HG02840 (cell line): ENCODE data around the gene SUSD3.

Experiments used
- ATAC-seq: cut with Tn5 transposase; IDR thresholded peaks from one replicate; pipeline ENCODE4 v1.9.1; 2021; ENCODE audit warnings: mild to moderate bottlenecking, moderate library complexity, moderate number of reproducible peaks; ENCODE audit not compliant: unreplicated experiment, low FRiP score

The SUSD3 gene

DNA sequence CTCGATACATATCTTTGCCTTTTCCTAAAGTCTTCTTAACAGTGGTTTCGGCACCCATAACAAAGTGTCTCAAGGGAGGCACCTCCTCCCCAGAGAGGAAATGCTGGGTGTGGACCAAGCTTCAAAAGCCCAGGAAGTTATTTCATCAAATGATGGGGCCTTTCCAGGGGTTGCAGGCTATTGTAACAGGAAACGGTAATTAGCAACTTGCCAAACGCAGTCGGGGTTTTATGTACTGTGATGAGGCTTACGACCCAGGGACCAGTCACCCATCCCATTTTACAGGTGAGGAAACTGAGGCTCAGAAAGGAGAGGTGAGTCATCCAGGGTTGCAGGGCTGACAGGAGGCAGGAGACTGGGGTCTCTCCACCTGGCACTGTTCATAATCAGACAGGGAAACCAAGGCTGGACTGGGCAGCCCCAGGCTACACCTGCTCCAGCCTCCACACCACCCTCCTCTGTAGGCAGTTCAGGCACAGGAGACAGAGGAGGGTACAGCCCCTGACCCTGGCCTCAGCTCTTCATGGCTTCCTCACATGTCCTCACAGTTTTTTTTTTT, 30.0 kb upstream of the SUSD3 start:
- ATAC-seq: no peak

- no peak for ATAC-seq
These were observed 27.6 kb upstream of the SUSD3 start for GRCh38 chr9:93030642-93031628.

DNA sequence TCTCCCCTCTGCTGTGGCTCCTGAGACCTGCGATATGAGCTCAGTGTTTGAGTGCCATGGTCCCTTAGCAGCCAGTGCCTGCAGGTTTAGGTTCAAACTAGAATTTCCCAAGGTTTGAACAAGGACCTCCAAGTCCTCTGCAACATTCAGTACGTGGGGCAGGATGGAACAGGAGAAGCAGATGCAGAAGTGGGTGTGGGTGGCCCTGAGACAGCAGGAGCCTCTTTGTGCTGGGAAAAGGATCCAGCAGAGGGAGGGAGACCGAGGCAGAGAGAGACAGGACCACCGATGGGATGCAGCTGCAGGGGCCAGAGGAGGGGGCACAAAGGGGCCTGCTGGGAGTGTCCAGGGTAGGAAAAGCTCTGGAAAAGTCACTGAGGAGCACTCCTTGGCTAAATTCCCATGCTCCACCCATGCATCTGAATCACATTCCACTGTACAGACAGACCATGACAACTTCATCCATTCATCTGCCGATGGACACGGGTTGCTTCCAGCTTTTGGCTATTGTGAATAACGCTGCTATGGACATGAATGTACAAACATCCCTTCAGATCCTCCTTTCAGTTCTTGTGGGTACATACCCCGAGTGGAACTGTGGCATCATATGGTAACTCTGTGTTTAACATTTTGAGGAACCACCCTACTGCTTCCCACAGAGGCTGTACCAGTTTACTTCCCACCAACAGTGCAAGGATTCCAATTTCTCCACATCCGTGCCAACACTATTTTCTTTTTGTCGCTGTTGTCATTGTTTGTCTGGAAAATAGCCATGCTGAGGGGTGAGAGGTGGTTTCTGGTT, 26.7 kb upstream of the SUSD3 start:
- ATAC-seq: no peak

DNA sequence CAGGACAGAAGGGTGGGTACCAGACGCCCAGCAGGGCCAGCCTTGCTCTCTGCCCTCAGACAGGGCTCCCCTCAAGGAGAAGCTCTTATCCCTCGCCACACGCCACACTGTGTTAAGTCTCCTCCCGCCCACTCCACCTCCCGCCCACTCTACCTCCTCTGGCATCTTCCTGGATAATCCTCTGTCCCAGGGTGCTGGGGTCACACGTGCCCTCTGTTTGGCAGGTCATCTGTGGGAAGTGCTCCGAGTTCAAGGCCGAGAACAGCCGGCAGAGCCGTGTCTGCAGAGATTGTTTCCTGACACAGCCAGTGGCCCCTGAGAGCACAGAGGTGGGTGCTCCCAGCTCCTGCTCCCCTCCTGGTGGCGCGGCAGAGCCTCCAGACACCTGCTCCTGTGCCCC, 26.0 kb upstream of the SUSD3 start:
- ATAC-seq: no peak

- no peak for ATAC-seq
These were observed 25.0 kb upstream of the SUSD3 start for GRCh38 chr9:93033531-93033930.

DNA sequence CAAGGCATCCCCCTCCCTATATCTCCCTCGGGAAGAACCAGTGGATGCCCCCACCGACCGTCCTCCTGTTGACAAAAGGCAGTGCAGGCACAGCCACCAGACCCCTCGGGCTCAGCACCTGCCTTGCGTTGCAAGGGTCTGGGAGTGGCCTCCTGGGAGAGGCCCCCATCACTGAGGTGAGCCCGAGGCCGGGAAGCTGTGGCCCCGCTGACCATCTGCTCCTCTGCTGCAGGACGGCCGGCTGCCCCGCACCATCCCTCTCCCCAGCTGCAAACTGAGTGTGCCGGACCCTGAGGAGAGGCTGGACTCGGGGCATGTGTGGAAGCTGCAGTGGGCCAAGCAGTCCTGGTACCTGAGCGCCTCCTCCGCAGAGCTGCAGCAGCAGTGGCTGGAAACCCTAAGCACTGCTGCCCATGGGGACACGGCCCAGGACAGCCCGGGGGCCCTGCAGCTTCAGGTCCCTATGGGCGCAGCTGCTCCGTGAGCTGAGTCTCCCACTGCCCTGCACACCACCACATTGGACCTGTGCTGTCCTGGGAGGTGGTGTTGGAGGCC, 23.3 kb upstream of the SUSD3 start:
- no peak for ATAC-seq

DNA sequence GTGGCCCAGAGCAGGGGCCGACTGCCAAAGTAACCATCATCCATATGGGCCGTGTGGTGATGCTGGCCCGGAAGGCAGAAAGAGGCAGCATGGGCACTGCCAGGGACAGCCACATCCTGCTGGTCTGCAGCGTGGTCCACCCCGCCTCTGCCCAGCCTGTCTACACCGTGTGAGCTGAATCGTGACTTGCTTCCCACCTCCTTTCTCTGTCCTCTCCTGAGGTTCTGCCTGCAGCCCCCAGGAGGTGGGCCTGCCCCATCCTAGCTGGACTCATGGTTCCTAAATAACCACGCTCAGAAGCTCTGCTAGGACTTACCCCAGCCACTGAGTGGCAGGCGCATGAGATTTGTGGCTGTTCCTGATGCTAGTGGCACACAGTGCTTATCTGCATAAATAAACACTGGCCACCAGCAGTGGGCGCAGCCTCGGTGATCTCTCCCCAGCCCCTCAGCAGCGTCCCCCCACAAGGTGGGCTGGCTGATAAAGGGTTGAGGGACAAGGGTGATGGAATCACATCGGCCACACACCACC, 22.6 kb upstream of the SUSD3 start:
- ATAC-seq: no peak

DNA sequence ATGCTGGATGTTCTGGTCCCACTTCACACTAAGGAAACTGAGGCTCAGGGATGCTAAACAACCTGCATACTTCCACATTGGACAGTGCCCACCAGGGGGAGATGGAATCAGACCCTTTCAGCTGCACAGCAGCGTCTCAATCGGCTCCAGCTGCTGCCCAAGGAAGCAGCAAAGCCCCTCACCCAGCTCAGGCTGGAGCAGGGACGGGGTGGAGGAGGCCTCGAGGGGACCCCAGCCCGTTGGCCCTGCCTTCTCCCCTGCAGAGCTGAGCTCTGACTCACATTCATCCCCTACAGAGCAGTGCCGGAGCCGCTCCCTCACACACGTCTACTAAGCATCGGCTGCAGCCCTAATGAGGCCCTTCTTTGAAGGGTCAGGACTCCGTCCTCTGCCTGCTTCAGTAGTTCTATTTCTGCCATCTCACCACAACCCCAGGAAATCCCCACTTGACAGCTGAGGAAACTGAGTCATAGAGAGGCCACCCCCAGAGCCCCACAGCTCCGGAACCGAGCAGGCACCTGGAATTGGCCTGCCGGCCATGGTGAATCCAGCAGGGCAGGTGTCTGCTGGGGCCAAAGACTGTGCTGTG, 21.5 kb upstream of the SUSD3 start:
- no peak for ATAC-seq

- ATAC-seq: no peak
These were observed 21.0 kb upstream of the SUSD3 start for GRCh38 chr9:93037476-93037971.

DNA sequence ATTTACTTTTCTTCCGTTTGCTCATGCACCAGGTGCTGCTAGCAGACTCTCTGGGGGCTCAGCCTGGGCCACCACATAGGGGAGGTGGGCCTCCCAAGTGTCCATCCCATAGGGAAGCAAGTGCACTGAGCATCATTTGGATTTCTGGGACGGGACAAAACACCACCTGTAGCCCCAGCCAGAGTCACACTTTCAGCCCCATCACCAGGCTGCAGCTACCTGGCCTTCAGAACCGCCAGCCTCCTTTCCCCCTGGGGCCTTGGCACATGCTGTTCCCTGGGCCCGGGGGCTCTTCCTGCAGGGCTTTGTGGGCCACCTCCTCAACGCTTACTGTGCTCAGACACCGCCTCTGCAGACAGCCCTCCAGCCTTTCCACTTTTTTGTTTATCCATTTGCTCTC, 19.6 kb upstream of the SUSD3 start:
- ATAC-seq: no peak

GRCh38 chr9:93039456-93039855, 19.0 kb upstream of the SUSD3 start:
- ATAC-seq: no peak

GRCh38 chr9:93039976-93040375, 18.5 kb upstream of the SUSD3 start:
- ATAC-seq: no peak

- ATAC-seq: no peak
These were observed 18.1 kb upstream of the SUSD3 start for GRCh38 chr9:93040409-93040808.

DNA sequence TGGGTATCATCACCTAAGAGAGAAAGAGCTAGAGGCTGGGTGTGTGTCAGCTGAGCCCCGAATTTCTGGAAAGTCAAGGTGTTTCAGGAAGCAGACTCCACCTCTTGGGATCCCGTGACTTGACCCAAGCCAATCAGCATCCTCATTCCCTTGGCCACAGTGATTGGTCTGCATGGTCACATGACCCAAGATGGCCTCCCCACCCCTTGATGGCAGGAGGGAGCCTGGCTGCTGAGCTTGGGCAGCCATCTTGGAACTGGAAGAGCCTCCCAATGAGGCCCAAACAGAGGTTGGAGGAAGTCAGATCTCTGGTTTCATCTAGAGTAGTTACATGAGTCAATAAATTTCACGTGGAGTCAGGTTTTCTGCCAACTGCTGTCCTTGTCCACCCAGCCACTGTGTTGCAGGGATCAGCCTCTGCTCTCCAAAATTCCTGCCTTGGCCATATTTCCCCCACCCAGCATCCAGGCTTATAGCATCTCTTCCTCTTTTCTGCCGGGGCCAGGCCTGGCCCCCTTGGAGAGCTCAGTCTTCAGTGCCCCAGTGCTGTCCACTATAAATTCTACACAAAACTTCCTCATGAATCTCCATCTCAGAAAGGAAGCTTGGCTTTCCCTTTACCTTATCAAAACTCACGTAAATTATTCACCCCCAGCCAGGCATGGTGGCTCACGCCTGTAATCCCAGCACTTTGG, 17.2 kb upstream of the SUSD3 start:
- no peak for ATAC-seq

DNA sequence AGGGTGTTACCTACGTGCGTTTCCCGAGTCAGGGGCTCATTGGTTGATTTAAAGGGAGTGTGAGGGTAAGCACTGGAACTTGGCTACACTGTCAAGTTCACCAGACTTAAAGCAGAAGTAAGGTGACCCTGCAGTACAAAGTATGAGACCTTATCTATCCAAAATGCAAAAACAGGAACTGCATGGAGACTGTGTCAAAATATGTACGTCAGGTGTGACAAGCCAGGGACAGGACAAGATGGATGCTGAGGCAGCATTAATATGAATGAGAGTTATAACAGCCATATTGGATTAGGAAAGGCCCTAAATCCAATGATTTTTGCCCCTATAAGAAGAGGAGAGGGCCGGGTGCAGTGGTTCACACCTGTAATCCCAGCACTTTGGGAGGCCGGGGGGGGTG, 15.4 kb upstream of the SUSD3 start:
- no peak for ATAC-seq

DNA sequence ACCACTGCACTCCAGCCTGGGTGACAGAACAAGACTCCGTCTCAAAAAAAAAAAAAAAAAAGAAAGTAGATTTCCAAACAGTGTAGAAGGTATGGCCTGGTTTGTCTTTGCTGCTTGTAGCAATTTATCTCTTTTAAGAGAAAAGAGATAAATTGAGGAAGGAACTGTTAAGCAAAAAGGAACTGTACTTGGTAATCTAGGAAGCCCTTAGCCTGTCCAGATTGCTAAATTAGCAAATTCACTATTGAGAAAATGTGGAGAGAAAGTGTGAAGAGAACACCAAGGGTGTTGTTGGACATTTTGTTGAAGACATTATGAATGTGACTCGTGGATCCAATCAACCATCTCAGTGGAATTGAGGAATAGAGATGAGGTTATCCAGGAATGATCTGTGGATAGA, 13.0 kb upstream of the SUSD3 start:
- ATAC-seq: no peak

GRCh38 chr9:93048566-93049448, 9.7 kb upstream of the SUSD3 start:
- ATAC-seq: no peak

GRCh38 chr9:93049491-93049890, 9.0 kb upstream of the SUSD3 start:
- ATAC-seq: no peak

DNA sequence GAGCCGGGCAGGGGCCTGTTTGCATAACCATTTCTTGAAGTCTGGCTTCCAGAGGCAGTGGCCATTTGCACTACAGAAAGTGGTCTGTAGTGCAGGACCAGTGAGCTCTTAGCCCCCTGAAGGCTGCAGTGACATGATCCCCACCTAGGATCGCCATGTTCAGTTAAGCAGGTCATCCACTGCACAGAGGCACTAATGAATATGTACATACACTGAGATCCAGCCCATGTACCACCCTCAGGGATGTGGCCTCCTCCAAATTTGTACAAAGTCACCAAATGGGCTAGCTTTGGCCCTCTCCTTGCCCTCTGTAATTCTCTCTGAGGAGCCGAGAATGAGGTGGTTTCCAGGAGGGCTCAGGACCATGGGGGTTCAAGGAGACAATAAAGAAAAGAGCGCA, 8.3 kb upstream of the SUSD3 start:
- no peak for ATAC-seq
